ENCODE data around the gene PITPNC1. TPM values are rescaled to one million over a fixed set of nuclear protein-coding genes. Genes with fewer than 3 reads are reported as not detected.
A peak's percentile ranks its signal among the peaks of the same experiment; 100 is the strongest.

The PITPNC1 gene
- total and polyA plus RNA-seq, 2 of the 13 experiments (the other 11 are each of a cell fraction or from before 2014, with no cell fraction given), result 4.1 to 5.7 TPM

DNA sequence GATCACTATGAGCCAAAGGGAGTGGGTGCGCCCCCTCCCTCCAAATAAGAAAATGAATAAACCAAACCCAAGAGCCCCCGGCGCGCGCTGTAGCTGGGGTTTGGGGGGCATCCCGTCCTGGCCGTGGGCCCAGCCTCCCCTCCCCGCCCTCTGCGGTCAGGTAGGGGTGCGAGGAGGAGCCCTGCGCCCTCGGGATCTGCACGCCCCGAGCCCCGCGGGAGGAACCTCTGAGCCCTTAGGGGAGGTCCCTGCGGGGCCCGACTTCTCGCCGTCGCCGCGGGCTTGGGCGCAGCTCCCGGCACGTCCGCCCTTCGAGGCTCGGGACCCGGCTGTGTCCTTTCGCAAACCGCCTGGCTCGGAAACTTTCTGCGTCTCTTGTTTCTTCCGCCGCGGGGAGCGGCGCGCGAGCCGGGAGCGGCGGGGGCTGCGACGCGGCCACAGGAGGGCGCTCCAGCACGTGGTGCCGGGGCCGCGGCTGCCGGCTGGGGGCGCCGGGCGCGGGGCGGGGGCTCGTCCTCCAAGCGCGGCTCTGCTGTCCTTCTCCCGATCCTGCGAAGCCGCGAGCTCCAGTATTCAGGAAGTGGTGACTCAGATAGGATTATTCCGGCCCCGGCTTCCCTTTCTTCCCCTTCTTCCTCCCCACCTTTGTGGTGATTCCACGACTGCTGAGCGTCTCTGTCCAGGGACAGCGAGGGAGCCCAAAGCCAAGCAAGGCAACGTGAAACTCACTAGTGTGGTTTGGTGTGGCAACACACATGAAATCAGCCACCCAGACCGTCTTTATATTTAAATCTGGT lies 1.6 kb downstream of the PITPNC1 start (continued):
- TF ChIP-seq, protein P1, sequence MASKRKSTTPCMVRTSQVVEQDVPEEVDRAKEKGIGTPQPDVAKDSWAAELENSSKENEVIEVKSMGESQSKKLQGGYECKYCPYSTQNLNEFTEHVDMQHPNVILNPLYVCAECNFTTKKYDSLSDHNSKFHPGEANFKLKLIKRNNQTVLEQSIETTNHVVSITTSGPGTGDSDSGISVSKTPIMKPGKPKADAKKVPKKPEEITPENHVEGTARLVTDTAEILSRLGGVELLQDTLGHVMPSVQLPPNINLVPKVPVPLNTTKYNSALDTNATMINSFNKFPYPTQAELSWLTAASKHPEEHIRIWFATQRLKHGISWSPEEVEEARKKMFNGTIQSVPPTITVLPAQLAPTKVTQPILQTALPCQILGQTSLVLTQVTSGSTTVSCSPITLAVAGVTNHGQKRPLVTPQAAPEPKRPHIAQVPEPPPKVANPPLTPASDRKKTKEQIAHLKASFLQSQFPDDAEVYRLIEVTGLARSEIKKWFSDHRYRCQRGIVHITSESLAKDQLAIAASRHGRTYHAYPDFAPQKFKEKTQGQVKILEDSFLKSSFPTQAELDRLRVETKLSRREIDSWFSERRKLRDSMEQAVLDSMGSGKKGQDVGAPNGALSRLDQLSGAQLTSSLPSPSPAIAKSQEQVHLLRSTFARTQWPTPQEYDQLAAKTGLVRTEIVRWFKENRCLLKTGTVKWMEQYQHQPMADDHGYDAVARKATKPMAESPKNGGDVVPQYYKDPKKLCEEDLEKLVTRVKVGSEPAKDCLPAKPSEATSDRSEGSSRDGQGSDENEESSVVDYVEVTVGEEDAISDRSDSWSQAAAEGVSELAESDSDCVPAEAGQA (IDR thresholded peaks at IDR 0.05; ENCODE audit: low read depth), result no peak
- TF ChIP-seq, protein P1 (CRISPR knock-in tag; IDR thresholded peaks at IDR 0.05; ENCODE audit: borderline replicate concordance), result no peak
- TF ChIP-seq ZNF7 (CRISPR knock-in tag; IDR thresholded peaks at IDR 0.05) (no peak), TGIF2 (CRISPR knock-in tag; IDR thresholded peaks at IDR 0.05) (no peak), SP5 (CRISPR knock-in tag; IDR thresholded peaks at IDR 0.05; ENCODE audit: borderline replicate concordance, low read depth) (no peak), TARDBP (CRISPR knock-in tag; IDR thresholded peaks at IDR 0.05) (no peak), ARNT2 (CRISPR knock-in tag; IDR thresholded peaks at IDR 0.05; ENCODE audit: low read depth) (peak; percentile 80), TBL1XR1 (IDR thresholded peaks at IDR 0.05; ENCODE audit: borderline replicate concordance, low read length, partially characterized antibody) (no peak), ZSCAN20 (CRISPR knock-in tag; IDR thresholded peaks at IDR 0.05; ENCODE audit: borderline replicate concordance) (peak; percentile 95), GATA4 (IDR thresholded peaks at IDR 0.05; ENCODE audit: borderline replicate concordance, low read depth) (no peak), HOXD1 (CRISPR knock-in tag; IDR thresholded peaks at IDR 0.05) (peak; percentile 53; the same call in 1 of the 2 replicates), ZNF430 (CRISPR knock-in tag; IDR thresholded peaks at IDR 0.05) (peak; percentile 34; the same call in 1 of the 2 replicates), DMAP1 (CRISPR knock-in tag; IDR thresholded peaks at IDR 0.05) (0 out of 2 replicates have a peak, but pooled peaks have one; percentile 13), SAP130 (CRISPR knock-in tag; IDR thresholded peaks at IDR 0.05; ENCODE audit: low read depth) (peak; percentile 44; the same call in 1 of the 2 replicates), ZNF816 (CRISPR knock-in tag; IDR thresholded peaks at IDR 0.05; ENCODE audit: borderline replicate concordance) (no peak), FOXC1 (CRISPR knock-in tag; IDR thresholded peaks at IDR 0.05; ENCODE audit: borderline replicate concordance) (0 out of 2 replicates have a peak, but pooled peaks have one; percentile 18), YY1 (IDR thresholded peaks at IDR 0.05; ENCODE audit: insufficient read depth, insufficient replicate concordance, low read depth, low read length) (peak; percentile 75)
- TF ChIP-seq, protein P2, sequence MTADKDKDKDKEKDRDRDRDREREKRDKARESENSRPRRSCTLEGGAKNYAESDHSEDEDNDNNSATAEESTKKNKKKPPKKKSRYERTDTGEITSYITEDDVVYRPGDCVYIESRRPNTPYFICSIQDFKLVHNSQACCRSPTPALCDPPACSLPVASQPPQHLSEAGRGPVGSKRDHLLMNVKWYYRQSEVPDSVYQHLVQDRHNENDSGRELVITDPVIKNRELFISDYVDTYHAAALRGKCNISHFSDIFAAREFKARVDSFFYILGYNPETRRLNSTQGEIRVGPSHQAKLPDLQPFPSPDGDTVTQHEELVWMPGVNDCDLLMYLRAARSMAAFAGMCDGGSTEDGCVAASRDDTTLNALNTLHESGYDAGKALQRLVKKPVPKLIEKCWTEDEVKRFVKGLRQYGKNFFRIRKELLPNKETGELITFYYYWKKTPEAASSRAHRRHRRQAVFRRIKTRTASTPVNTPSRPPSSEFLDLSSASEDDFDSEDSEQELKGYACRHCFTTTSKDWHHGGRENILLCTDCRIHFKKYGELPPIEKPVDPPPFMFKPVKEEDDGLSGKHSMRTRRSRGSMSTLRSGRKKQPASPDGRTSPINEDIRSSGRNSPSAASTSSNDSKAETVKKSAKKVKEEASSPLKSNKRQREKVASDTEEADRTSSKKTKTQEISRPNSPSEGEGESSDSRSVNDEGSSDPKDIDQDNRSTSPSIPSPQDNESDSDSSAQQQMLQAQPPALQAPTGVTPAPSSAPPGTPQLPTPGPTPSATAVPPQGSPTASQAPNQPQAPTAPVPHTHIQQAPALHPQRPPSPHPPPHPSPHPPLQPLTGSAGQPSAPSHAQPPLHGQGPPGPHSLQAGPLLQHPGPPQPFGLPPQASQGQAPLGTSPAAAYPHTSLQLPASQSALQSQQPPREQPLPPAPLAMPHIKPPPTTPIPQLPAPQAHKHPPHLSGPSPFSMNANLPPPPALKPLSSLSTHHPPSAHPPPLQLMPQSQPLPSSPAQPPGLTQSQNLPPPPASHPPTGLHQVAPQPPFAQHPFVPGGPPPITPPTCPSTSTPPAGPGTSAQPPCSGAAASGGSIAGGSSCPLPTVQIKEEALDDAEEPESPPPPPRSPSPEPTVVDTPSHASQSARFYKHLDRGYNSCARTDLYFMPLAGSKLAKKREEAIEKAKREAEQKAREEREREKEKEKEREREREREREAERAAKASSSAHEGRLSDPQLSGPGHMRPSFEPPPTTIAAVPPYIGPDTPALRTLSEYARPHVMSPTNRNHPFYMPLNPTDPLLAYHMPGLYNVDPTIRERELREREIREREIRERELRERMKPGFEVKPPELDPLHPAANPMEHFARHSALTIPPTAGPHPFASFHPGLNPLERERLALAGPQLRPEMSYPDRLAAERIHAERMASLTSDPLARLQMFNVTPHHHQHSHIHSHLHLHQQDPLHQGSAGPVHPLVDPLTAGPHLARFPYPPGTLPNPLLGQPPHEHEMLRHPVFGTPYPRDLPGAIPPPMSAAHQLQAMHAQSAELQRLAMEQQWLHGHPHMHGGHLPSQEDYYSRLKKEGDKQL (CRISPR knock-in tag; IDR thresholded peaks at IDR 0.05; ENCODE audit: low read depth), result no peak
